ENCODE data around the gene VAT1L.

The VAT1L gene

DNA sequence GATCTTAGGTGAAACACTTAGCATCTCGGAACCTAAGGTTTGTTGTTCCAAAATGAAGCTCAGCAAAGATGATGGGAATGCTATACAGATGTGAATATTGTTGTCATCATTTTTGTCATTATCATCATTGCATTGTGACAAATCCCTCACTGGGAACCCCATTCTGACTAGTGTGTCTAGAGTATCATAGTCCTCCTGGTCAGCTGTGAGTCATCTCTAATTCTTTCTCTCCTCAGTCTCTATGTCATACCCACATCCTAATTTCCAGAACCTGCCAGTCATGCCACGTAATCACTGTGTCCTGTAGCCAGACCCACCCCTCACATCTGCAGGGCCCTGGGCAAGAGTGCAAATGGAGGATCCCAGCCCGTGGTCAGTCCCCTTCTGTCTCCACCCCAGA, 173.4 kb downstream of the VAT1L start:
- peaks cover 0 to 14% (median 4%) of the 10 kb centered on the region in 11 experiments; a peak in 7 of 22 replicates for H3K9me3 ChIP-seq (replicated peaks in 1 of 11)
- no peak for TF ChIP-seq Cebpa-rat (IDR thresholded peaks at IDR 0.05)

DNA sequence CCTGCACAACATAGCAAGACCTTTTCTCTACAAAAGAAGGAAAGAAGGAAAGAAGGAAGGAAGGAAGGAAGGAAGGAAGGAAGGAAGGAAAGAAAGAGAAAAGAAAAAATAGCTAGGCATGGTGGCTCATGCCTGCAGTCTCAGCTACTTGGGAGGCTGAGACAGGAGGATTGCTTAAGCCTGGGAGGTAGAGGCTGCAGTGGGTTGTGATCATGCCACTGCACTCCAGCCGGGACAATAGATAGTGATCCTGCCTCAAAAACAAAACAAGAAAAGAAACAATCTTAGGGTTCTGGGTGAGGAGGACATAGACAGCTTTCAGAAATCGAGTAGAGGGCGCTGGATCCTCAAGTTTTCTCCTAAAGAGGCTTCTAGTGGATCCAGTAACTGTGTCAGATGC, 174.3 kb downstream of the VAT1L start:
- Histone ChIP-seq H3K27ac (no peak overlapping the region), H3K4me3 (no peak overlapping the region), H3K36me3 (no peaks in the 10 kb centered on the region), H3K4me2 (no peak overlapping the region), H3K27me3 (peaks cover 0 to 18% (median 0%) of the 10 kb centered on the region in 11 experiments; a peak in 1 of 22 replicates), H4K20me1 (no peaks in the 10 kb centered on the region), H3K4me1 (peaks cover under 1 to 13% (median 6%) of the 10 kb centered on the region in 10 experiments; a peak in 16 of 20 replicates), H3K9me3 (replicated peaks in 1 of 11) (peaks cover 0 to 14% (median 4%) of the 10 kb centered on the region in 11 experiments; a peak in 7 of 22 replicates), H3K9ac (no peak overlapping the region)
- no peak for TF ChIP-seq Cebpa-rat (IDR thresholded peaks at IDR 0.05)

More for the DNA sequence above, 173.4 kb downstream of the VAT1L start:
- H3K27me3 ChIP-seq = peaks cover 0 to 18% (median 0%) of the 10 kb centered on the region in 11 experiments; a peak in 1 of 22 replicates
- no peak overlapping the region for H3K27ac ChIP-seq
- no peak overlapping the region for H3K4me2 ChIP-seq
- H3K4me1 ChIP-seq = peaks cover 0 to 13% (median 6%) of the 10 kb centered on the region in 10 experiments; a peak in 15 of 20 replicates
- H4K20me1 ChIP-seq = no peaks in the 10 kb centered on the region
- no peaks in the 10 kb centered on the region for H3K36me3 ChIP-seq
- no peak overlapping the region for H3K4me3 ChIP-seq
- no peak overlapping the region for H3K9ac ChIP-seq

GRCh38 chr16:77963185-77964044, 175.1 kb downstream of the VAT1L start:
- Histone ChIP-seq H3K36me3 (no peaks in the 10 kb centered on the region), H3K4me2 (peak overlapping the region in 8 of 11 experiments; percentile 7 to 36 (median 20); a peak in 9 of 22 replicates), H3K4me1 (peaks cover 0 to 13% (median 6%) of the 10 kb centered on the region in 10 experiments; a peak in 12 of 20 replicates), H3K27ac (no peak overlapping the region), H3K9me3 (replicated peaks in 1 of 11) (peaks cover 0 to 14% (median 4%) of the 10 kb centered on the region in 11 experiments; a peak in 7 of 22 replicates), H3K4me3 (no peak overlapping the region), H3K9ac (no peak overlapping the region), H3K27me3 (peaks cover 0 to 18% (median 0%) of the 10 kb centered on the region in 11 experiments; a peak in 1 of 22 replicates), H4K20me1 (no peaks in the 10 kb centered on the region)
- no peak for TF ChIP-seq Cebpa-rat (IDR thresholded peaks at IDR 0.05)

GRCh38 chr16:77965346-77965745, 177.0 kb downstream of the VAT1L start:
- Histone ChIP-seq H3K27me3 (peaks cover 0 to 8% (median 0%) of the 10 kb centered on the region in 11 experiments; a peak in 1 of 22 replicates), H3K36me3 (no peaks in the 10 kb centered on the region), H3K27ac (no peak overlapping the region), H4K20me1 (no peaks in the 10 kb centered on the region), H3K9me3 (replicated peaks in 1 of 11) (peaks cover 0 to 22% (median 4%) of the 10 kb centered on the region in 11 experiments; a peak in 8 of 22 replicates), H3K4me1 (peaks cover 0 to 13% (median 7%) of the 10 kb centered on the region in 10 experiments; a peak in 12 of 20 replicates), H3K4me3 (no peak overlapping the region), H3K4me2 (no peak overlapping the region), H3K9ac (no peak overlapping the region)
- no peak for TF ChIP-seq Cebpa-rat (IDR thresholded peaks at IDR 0.05)

DNA sequence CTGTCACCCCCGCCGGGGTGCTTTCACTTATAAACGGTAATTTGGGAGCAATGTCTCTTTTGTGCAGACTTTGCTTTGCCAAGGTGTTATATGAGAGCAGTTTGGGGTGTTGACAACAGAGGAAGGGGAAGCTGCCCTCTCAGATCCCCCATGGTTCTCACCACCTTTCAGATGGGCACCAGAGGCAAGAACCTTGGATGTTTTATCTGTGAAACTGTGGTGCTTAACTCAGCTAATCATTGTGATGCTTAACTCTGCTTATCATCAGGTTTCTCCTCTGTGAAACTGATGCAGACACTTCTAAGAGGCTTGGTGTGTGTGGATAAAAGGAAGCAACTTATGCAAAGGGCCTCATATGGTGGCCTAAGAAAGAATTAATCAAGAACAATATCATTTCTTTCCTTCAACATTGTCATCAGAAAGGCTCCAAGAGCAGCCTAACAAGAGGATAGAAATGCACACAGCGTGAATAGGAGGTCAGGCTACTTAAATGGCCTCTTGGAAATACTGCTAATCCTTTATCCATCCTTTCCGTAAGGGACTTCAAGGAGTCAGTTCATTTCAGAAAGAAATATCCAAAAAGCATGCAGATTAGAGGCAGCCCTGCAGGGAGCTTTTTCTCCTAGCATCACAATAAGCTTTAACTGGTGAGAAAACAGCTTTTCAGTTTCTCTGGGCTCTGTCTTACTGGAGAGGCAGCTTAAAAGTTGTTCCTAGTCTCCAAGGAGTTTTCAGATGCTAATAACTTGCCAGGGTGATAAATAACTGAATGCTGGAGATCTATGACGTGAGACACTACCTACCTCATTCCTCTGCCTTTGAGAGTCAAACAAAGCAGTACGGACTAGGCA, 178.9 kb downstream of the VAT1L start:
- no peak for TF ChIP-seq Cebpa-rat (IDR thresholded peaks at IDR 0.05)
- Histone ChIP-seq H3K9me3 (replicated peaks in 1 of 11) (peaks cover 0 to 19% (median under 1%) of the 10 kb centered on the region in 11 experiments; a peak in 6 of 22 replicates), H3K27ac (no peak overlapping the region)

DNA sequence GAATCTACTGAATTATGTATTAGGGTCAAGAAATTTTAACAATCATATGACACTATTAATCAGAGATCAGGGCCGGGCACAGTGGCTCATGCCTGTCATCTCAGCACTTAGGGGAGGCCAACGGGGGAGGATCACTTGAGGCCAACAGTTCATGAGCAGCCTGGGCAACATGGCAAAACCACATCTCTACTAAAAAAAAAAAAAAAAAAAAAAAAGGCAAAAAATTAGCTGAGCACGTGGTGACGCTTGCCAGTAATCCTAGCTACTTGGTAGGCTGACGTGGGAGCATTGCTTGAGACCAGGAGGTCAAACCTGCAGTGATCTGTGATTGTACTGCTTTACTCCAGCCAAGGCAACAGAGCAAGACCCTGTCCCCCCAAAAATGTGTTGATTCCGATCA, 181.5 kb downstream of the VAT1L start:
- no peak overlapping the region for H3K4me3 ChIP-seq
- H3K9ac ChIP-seq = no peak overlapping the region
- no peak for TF ChIP-seq Cebpa-rat (IDR thresholded peaks at IDR 0.05)
- no peaks in the 10 kb centered on the region for H3K36me3 ChIP-seq
- H3K4me2 ChIP-seq = no peak overlapping the region
- H3K27ac ChIP-seq = no peak overlapping the region
- H4K20me1 ChIP-seq = no peaks in the 10 kb centered on the region
- peaks cover 0 to 10% (median 7%) of the 10 kb centered on the region in 10 experiments; a peak in 11 of 20 replicates for H3K4me1 ChIP-seq
- H3K9me3 ChIP-seq (replicated peaks in 1 of 11) = peaks cover 0 to 10% (median 0%) of the 10 kb centered on the region in 11 experiments; a peak in 1 of 22 replicates
- H3K27me3 ChIP-seq = no peaks in the 10 kb centered on the region

More for the DNA sequence above, 178.9 kb downstream of the VAT1L start:
- Histone ChIP-seq H3K4me3 (no peak overlapping the region), H4K20me1 (no peaks in the 10 kb centered on the region), H3K9ac (no peak overlapping the region), H3K27me3 (peaks cover 0 to 4% (median 0%) of the 10 kb centered on the region in 11 experiments; a peak in 1 of 22 replicates), H3K4me1 (peaks cover 0 to 13% (median 7%) of the 10 kb centered on the region in 10 experiments; a peak in 12 of 20 replicates), H3K36me3 (no peaks in the 10 kb centered on the region), H3K4me2 (no peak overlapping the region)

- Histone ChIP-seq H3K9me3 (replicated peaks in 1 of 11) (peaks cover 0 to 10% (median 0%) of the 10 kb centered on the region in 11 experiments; a peak in 1 of 22 replicates), H3K27me3 (no peaks in the 10 kb centered on the region), H3K9ac (no peak overlapping the region), H4K20me1 (no peaks in the 10 kb centered on the region), H3K4me2 (no peak overlapping the region), H3K27ac (no peak overlapping the region), H3K4me1 (peaks cover 0 to 10% (median 7%) of the 10 kb centered on the region in 10 experiments; a peak in 11 of 20 replicates), H3K36me3 (no peaks in the 10 kb centered on the region), H3K4me3 (no peak overlapping the region)
- TF ChIP-seq Cebpa-rat (IDR thresholded peaks at IDR 0.05) = no peak
Measured at GRCh38 chr16:77970371-77970770, 182.0 kb downstream of the VAT1L start.

DNA sequence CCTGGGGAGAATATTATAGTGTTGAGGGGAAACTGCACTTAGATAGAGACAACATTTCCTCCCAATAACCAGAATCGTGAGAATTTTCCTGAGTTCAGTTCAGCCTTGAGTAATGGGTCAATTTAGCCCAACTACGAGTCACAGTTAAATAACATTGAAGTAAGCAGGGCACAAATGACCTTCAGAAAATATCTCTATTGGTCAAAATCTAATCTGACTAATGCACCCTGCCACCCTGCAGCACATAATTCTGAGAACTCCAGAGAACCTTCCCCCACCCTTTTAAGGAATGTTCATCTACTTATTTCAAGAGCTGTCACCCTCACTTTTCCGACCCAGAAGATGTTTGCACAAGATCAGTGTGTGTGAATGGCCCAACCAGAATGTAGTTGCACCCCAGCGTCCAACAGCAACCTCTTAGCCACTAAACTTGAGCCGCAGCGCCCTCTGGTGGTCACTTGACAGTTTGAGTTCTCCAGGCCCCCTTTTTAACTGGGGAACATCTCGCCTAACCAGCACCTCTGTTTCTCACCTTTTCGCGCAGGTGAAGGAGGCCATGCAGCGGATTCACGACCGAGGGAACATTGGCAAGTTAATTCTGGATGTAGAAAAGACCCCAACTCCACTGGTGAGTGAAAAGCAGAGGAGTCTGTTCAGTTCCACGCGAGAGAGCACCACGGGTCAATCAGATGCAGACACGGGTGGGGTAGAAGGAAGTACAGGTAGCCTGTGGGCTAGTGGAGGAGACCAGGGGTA, 183.1 kb downstream of the VAT1L start:
- Histone ChIP-seq H3K27me3 (no peaks in the 10 kb centered on the region), H3K4me3 (no peak overlapping the region), H3K9me3 (replicated peaks in 1 of 11) (peaks cover 0 to 10% (median 0%) of the 10 kb centered on the region in 11 experiments; a peak in 1 of 22 replicates), H3K4me2 (no peak overlapping the region), H4K20me1 (no peaks in the 10 kb centered on the region), H3K36me3 (no peaks in the 10 kb centered on the region), H3K9ac (no peak overlapping the region), H3K27ac (no peak overlapping the region), H3K4me1 (peaks cover 0 to 13% (median 9%) of the 10 kb centered on the region in 10 experiments; a peak in 16 of 20 replicates)
- TF ChIP-seq Cebpa-rat (IDR thresholded peaks at IDR 0.05) = no peak
